Measurements from ENCODE around the gene CUL4A.

The CUL4A gene

GRCh38 chr13:113315992-113316391, 106.6 kb downstream of the CUL4A start:
- no peak for DNase-seq (ENCODE audit: low read depth, low spot score)
- TF ChIP-seq, protein P1, sequence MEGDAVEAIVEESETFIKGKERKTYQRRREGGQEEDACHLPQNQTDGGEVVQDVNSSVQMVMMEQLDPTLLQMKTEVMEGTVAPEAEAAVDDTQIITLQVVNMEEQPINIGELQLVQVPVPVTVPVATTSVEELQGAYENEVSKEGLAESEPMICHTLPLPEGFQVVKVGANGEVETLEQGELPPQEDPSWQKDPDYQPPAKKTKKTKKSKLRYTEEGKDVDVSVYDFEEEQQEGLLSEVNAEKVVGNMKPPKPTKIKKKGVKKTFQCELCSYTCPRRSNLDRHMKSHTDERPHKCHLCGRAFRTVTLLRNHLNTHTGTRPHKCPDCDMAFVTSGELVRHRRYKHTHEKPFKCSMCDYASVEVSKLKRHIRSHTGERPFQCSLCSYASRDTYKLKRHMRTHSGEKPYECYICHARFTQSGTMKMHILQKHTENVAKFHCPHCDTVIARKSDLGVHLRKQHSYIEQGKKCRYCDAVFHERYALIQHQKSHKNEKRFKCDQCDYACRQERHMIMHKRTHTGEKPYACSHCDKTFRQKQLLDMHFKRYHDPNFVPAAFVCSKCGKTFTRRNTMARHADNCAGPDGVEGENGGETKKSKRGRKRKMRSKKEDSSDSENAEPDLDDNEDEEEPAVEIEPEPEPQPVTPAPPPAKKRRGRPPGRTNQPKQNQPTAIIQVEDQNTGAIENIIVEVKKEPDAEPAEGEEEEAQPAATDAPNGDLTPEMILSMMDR (IDR thresholded peaks at IDR 0.05; ENCODE audit: insufficient read depth, low read length, missing control alignments), result no peak
- ChIA-PET POLR2A (no interaction called here), CTCF (no interaction called here)
- no peak overlapping the region for H3K4me3 ChIP-seq (ENCODE audit: low read depth, low read length)
